ENCODE data around the gene PHAF1.
A peak's percentile ranks its signal among the peaks of the same experiment; 100 is the strongest.

Gene PHAF1

DNA sequence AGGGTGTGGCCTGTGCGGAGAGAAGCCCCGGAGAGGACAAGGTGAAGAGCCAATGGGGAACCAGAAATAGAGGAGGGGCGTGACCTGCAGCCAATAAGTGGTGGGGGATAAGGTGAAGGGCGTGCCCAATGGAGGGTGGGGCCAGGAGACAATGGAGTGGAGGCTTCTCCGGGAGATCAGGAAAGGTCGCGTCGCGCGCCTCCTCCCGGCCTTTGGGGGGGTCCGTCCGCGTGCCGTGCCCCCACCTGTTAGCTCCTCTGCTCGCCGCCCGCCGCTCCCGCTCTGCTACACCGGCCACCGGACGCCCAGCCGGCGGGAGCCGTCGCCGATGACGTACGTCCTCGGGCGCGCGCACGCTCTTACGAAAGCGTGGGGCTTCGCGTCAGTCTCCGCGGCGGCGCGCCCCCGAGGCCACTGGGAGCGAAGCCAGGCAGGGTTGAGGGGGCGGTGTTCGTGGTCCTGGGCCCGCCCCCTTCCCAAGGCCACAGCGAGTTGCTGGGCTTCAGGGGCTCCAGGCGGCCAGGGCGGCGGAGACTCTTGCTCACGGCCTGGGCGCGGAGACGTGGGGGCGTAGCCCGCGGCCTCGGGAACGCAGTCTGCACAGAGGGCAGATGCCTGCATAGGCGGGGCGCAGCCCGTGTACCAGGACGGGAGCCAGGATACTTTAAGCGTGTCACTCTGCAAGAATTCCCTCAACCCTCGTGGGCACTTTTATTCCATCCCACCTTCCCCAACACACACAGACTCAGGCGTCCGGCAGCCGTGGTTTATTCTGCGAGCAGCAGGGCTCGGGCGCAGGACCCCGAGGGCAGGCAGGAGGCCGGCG, 74.1 kb downstream of the PHAF1 start, which contains the start of gene MATCAP1:
Gene MATCAP1, minus strand, starts transcription at position 337 of the 826 bp plus-strand sequence. CDS start 3,353 bp downstream, outside the sequence.
- DNase-seq = peak; percentile 91

DNA sequence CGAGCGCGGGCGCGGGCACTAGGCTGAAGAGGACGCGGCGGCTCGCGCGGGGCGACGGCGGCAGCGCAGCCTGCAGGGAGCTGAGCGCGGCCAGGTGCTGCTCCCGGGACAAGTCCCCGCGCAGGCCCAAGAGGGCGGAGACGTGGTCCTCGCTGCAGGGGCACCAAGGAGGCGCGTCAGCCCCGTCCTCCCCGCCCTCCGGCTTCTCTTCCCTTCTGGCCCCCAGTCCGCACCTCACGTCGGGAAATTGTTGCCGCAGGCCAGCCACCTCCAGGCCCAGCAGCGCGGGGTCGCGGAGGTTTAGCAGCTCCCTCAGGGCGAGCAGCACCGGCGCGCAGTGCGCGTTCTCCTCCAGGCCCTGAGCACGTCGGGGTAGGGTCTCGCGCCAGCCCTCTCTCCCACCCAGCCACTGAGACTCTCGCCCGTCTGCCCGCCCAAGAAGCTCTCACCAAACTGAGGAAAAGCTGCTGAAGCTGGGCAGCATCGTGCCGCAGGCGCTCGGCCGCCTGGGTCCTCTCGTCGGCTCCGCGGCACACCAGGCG, 74.8 kb downstream of the PHAF1 start:
- DNase-seq = peak; percentile 32

DNA sequence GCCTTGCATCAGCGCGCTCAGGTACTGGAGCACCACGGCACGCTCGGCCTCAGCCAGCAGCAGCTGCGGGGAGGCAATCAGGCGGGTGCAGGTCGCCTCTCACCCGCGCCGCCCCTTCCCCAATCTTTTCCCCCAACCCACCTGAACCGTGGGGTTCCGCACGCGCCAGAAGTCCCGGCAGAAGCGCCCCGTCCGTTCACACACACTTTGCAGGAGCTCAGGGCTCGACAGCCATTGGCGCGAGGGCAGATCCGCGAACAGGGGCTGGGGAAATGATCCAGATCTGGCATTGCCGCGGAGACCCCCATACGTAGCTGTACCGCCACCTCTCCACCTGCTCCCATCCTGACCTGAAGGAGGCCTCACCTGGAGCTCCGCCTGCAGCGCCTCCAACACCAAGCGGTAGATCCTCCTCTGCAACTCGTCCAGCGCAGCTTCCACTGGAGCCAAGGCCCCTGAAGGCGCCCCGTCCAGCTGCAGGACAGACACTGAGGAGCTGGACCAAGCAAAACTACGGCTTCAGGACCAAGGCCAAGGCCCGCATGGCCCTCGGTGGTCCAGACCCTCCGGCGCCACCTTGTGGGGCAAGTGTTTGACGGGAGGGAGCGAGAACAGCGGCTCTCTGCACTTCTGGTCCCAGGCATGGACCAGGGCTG, 75.4 kb downstream of the PHAF1 start:
- peak; percentile 47 for DNase-seq

DNA sequence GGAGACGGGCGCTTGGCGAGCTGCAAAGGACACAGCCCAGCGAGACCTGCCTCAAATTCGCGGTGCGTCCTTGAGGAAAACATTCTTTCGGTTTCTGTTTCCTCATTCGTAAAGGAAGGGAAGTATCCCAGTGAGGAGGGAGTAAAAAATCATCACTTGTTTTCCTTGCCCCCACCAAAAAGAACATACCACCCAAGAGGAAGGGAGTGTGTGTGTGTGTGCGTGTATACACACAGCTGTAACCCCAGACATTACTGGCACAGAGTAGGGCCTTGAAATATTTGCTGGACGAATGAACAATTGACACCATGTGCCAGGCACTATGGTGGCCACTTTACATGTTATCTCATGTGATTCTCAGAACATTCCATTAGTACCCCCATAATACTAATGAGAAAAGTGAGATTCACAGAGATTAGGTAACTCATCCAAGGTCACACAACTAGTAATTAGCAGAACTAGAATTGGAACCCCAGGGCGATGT, 76.0 kb downstream of the PHAF1 start:
- no peak for DNase-seq

DNA sequence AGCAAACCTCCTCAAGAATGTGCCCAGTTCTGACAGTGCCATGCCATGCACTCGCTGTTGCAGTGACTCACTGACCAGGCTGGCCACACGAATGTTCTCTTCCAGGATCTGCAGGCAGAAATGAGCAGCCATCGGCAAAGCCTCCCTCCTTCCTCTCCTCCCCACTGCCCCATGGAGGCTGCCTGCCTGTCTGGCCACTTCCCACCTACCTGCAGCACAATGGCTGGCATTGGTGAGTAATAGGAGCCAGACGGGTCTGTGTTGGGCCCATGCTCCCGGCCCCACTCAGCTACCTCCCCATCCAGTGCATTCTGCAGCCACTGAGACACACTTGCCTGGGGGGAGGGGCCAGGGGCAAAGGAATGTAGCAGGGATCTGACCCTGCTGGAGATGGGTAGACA, 76.8 kb downstream of the PHAF1 start:
- DNase-seq = no peak

DNA sequence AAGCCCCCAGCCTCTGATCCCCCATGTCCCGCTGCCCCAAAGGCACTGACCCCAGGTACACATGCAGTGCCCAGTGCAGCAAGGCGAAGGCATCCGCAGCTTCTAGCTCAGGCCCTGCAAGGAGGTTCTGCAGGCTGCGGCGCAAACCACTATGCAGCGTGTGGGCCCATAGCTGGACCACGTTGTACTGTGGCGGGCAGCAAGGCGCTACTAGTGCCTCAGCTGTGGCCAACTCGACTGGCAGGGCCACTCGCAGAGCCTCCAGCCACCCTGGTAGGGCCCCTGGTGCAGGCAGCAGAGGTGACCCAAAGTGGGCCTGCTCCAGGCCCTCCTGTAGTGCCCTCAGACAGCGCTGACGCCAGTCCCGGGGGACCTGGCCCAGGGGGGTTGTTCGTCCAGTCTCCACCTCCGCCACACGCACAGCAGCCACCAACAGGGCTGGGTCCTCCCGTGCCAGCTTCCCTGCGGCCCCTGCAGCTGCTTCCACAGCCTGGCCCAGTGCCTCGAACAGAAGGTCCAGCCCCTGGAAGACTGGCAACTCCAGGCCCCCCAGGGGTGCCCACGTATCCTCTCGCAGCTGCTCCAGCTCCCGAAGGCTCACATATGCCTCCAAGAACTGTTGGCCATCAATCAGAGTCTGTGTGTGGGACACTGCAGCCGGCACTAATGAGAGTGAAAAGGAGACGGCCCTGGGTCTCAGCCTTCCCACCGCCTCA, 77.6 kb downstream of the PHAF1 start:
- DNase-seq = no peak

DNA sequence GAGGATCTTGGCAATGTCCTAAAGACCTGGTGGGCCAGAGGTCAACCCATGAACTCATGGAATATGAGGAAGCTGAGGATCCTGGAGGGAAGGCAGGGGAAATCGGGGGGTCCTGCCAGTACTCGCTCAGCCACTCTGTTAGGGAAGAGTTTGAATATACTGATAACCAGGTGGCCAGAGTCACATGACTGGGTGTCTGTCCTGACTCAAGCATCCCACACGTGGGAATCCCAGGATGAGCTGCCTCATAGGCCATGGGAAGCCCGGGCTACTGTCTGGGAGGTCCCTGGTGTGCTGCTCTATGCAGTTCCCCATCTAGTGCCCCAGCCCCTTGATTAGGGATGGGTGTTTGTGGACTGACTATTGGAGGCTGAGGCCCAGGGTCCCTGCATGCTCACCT, 78.6 kb downstream of the PHAF1 start:
- no peak for DNase-seq

DNA sequence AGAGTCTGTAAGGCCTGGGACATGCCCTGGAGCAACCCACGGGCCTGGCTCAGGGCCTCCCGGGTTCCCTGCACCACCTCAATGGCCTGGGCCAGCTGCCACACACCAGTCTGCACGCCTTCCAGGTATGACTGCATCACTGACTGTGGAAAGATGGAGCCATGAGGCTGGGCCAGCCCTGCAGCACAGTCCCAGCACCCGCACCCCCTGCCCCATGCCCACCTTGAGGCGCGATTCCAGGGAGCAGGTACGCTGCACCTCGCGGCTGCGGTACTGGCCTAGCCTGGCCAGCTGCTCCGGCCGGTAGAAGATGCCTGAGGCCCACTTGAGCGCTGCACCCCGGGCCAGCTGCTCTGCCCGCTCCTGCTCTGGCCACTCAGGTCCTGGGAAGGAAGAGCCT, 79.1 kb downstream of the PHAF1 start:
- no peak for DNase-seq

DNA sequence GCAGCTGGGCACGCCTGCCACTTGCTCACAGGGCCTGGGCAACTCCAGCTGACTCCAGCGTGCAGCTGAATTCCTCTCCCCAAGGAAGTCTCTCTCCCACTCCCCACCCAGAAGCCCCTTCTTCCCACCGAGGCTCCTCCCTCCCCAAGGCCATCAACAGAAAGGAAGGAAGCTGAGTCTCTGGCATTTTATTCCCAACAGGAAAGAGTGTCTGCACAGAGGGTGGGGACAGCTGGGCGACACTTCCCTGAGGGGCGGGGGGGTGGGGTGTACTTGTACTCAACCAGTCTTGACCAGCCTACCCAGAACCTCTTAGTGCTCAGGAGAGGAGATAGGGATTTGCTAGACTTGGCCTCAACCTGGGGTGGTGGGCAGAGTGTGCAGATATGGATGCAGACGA, 80.3 kb downstream of the PHAF1 start, which contains the start of gene EXOC3L1:
Gene EXOC3L1, minus strand, starts transcription at position 96 of the 400 bp plus-strand sequence. CDS start 460 bp downstream, outside the sequence.
- DNase-seq = no peak

DNA sequence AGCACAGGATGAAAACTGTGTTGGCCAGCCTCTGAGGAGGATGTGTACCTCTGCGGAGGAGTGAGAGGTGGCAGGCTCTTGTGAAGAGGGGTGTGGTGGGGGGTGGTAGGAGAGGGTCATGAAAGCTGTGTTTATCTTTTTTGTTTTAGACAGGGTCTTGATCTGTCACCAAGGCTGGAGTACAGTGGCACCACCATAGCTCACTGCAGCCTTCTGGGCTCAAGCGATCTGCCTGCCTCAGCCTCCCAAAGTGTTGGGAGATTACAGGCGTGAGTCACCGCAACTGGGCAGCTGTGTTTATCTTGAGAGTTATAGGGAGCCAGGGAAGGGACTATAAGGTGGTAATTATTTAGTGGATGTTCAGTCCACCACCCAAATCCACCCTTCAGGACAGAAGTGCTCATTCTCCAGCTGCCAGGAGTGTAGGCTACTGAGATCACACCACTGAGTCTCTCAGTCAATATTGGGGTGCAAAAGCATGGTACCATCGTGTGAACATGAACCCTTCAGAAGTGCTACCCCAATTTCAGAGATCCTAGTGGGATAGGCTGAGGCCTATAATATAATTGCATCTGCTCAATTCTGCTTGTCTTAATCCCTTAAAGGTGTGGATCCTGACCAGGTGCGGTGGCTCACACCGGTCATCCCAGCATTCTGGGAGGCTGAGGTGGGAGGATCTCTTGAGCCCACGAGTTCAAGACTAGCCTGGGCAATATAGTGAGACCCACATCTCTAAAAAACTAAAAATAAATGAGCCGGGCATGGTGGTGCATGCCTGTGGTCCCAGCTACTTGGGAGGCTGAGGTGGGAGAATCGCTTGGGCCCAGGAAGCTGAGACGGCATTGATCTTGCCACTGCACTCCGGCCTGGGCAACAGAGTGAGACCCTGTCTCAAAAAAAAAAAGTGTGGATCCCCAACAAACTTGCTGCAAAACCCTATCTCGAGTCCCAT, 81.0 kb downstream of the PHAF1 start:
- DNase-seq = no peak

DNA sequence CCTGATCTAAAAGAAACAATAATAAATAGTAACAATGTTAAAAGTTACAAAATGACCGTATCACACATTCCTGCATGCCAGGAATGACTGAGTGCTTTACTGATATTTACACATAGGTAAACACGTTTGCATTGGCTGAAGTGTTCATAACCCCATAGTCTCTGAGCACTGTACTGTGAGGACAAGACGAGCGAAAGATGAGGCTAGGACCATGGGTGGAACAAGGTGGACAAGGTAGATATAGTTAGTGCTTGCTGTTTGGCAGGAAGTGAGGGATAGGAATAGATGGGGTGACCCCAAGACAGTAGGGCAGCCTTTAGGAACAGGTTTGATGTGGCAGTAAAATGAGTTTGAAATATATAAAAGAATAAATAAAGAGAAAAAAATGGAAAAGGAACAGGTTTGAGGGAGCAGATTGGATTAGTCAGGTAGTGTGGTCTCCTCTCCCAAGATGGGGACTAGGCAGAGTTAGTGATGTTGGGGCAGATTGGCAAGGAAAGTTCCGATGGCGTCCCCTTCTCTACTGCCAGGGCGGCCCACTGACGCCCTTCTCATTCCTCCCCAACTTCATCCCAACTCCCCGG, 81.8 kb downstream of the PHAF1 start:
- no peak for DNase-seq

DNA sequence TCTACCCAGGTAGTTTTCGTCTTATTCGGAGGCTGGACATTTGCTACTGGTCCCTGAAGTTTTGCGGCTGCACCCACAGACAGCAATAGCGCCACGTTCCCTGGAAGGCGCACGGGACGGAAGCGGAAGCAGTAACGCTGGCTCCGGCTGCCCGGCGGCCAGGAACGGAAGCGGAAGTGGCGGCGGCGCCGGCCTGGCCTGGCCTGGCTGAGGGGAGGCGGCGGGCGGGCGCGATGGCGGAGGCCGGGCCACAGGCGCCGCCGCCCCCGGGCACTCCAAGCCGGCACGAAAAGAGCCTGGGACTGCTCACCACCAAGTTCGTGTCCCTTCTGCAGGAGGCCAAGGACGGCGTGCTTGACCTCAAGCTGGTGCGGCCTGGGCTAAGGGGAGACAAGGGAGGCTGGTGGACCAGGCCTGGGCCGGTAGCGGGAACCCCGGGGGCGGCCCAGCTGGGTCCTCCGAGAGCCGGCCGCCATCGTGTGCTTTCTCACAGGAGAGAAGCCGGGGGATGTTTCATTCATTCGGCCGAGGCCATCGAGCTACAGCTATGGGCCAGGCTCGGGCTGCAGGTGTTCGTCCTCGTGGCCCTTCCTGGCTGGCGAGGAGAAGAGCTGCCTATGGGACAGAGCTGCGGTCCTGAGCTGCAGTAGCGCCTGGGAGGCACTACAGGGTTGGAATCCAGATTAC, 82.4 kb downstream of the PHAF1 start, which contains the start of gene E2F4:
Gene E2F4, plus strand, starts transcription at position 161 of the 687 bp plus-strand sequence. Its CDS starts 73 bp downstream, at position 234.
- peak; percentile 70 for DNase-seq

DNA sequence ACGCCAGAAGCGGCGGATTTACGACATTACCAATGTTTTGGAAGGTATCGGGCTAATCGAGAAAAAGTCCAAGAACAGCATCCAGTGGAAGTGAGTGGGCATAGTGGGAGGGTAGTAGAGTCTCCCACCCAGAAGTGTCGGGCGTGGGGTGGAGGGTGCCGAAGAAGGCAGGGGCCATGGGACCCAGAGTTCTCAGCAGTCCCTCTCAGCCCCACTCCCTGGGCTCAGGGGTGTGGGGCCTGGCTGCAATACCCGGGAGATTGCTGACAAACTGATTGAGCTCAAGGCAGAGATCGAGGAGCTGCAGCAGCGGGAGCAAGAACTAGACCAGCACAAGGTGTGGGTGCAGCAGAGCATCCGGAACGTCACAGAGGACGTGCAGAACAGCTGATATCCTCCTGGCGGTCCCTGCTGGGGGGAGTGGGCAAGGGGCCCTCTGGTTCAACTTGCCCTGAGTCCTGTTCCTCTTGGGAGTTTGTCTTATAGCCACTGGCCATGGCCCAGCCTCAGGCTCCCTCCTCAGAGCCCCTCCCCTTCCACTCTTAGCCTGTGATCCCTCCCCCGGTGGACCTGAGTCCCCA, 83.1 kb downstream of the PHAF1 start:
- DNase-seq = no peak

DNA sequence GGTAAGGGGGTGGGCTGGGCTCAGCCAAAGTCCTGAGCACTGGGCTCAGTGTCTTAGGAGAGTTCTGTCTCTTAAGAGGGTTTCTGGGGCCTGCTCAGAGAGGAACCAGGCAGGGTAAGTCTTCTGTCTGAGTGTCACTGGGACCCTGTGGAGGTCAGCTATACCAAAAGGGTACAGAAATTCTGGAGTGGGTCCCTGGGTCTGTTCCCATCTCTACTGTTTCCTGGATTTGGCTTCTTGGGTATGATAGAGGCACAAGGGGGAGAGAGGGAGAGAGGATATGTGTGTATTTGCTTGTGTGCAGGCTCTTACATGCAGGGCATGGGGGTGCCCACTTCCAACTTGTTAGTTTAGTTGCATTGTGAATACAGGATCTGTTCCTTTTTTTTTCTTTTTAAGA, 83.8 kb downstream of the PHAF1 start:
- no peak for DNase-seq

DNA sequence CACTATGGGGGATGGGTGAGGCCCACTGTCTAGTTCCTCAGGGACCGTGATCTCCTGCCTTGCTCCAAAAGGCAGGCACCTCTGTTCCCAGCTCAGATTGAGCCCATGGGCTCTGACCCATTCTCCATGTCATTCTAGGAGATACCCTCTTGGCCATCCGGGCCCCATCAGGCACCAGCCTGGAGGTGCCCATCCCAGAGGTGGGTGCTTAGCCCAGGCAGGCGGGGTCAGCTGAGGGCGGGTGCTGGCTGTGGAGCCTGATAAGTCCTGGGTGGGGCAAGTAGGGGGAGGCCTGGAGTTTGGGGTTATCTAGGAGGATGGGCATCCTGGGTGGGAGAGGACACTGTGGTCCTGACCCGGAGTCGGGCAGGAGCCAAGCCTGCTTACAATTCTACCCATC, 84.5 kb downstream of the PHAF1 start:
- DNase-seq = no peak

DNA sequence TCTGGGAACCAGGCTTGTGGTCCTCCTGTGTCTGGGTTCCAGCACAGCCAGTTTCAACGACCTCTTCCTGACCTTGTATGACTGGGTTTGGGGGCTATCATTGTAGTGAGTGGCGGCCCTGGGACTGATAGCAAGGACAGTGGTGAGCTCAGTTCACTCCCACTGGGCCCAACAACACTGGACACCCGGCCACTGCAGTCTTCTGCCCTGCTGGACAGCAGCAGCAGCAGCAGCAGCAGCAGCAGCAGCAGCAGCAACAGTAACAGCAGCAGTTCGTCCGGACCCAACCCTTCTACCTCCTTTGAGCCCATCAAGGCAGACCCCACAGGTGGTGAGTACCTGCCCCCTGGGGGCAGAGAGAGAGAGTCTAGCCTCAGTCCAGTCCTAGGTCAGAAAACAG, 85.9 kb downstream of the PHAF1 start:
- no peak for DNase-seq

DNA sequence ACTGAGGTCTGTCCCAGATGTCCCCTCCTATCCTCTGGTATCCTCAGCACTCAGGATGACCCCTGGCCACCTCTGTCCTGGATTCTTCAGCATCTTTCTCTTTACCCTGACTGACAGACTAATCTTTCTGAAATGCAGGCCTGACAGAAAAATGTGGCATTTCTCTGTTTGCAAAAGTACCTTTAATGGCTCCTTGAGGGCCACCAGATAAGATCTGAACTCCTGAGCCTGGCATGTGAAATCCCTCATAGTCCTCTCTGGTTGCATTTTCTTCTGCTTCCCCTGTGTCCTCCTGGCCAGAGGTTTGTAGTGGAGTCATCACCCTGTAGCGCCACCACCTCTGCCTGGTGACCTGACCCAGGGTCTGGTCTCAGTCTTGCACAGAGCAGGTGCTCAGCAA, 87.1 kb downstream of the PHAF1 start:
- DNase-seq = no peak

DNA sequence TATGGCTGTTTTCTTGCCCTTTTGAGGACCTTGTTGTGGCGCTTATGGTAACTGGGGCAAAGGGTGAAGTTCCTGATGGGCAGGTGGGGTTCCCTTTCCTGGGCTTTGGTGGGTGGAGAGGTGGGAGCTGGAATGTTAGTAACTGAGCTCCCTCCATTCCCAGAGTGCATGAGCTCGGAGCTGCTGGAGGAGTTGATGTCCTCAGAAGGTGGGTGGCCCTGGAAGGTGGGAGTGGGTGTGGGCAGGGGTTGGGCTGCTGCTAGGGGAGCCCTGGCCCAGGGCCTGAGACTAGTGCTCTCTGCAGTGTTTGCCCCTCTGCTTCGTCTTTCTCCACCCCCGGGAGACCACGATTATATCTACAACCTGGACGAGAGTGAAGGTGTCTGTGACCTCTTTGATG, 88.0 kb downstream of the PHAF1 start:
- DNase-seq = no peak

Measured in NCI-H1105 treated with DMSO at 0.1 percent for 48 hours (cell line).